Activated CD4-positive, alpha-beta memory T cell treated with anti-CD3 and anti-CD28 coated beads for 36 hours (primary cell): ENCODE data around the gene AMD1. TPM values are rescaled to one million over a fixed set of nuclear protein-coding genes. Genes with fewer than 3 reads are reported as not detected.

ENCODE experiments used
- CTCF ChIA-PET: fragments of 350-600 bp; sonication (Branson Sonifier 250); formaldehyde crosslinking; loops from one replicate; lab custom pipeline; 2021; ENCODE audit warnings: antibody characterized with exemption, inconsistent platforms; lab: Charles Lee
- POLR2A ChIA-PET: fragments of 350-600 bp; sonication (Branson Sonifier 250); formaldehyde crosslinking; loops from one replicate; lab custom pipeline; 2021; ENCODE audit warnings: antibody characterized with exemption; lab: Charles Lee
- DNase-seq: peaks from one replicate; pipeline ENCODE4 v3.0.0-alpha.2; 2020
- H3K27ac Mint-ChIP-seq: one replicate; pipeline ENCODE4 v1.8.0; 2021; ENCODE audit warnings: mixed read lengths
- H3K27me3 Mint-ChIP-seq: one replicate; pipeline ENCODE4 v1.8.0; 2021; ENCODE audit warnings: mixed read lengths
- H3K36me3 Mint-ChIP-seq: one replicate; pipeline ENCODE4 v1.8.0; 2021; ENCODE audit warnings: mixed read lengths
- H3K4me1 Mint-ChIP-seq: one replicate; pipeline ENCODE4 v1.8.0; 2021; ENCODE audit warnings: low read depth, mixed read lengths
- H3K4me3 Mint-ChIP-seq: one replicate; pipeline ENCODE4 v1.8.0; 2021; ENCODE audit warnings: mild to moderate bottlenecking, mixed read lengths
- H3K9me3 Mint-ChIP-seq: one replicate; pipeline ENCODE4 v1.8.0; 2021; ENCODE audit warnings: mixed read lengths
- intact Hi-C: fragments of 100-400 bp; cut with micrococcal nuclease; formaldehyde crosslinking; loops from one replicate; pipeline ENCODE4 v1.15.1; 2023
- total RNA-seq, 2 experiments: library from RNA; stranded (reverse); gene quantifications; one replicate each; pipeline ENCODE4 v1.2.3, GENCODE V29; 2021

The AMD1 gene
- total RNA-seq, 2 experiments from 2014 or later, result 79.1 to 84.3 TPM

- DNase-seq, result peak; percentile 46
- Mint-ChIP-seq H3K27me3 (no peaks in the 10 kb centered on the region), H3K9me3 (no peaks in the 10 kb centered on the region), H3K36me3 (peaks cover 16% of the 10 kb centered on the region), H3K27ac (peak overlapping the region; percentile 76), H3K4me1 (peaks cover 64% of the 10 kb centered on the region), H3K4me3 (peak overlapping the region; percentile 74)
- intact Hi-C loops, result loop anchor here (1.0 to 5.0 kb wide), 3 partner anchors 65 to 352 kb away; no protein-coding TSS in a partner anchor
- ChIA-PET POLR2A (interaction anchor here (1.2 to 7.7 kb wide), 3 partner anchors 11 to 79 kb away, joined by 3 to 250 read pairs (median 4); partner anchors contain the start of genes CDK19 and GTF3C6), CTCF (interaction anchor here (0.6 to 5.2 kb wide), 15 partner anchors 8 to 1244 kb away, joined by 3 to 46 read pairs (median 3); no protein-coding TSS in a partner anchor)
Measured at GRCh38 chr6:110878751-110879522, 4.4 kb downstream of the AMD1 start.

GRCh38 chr6:110880651-110881050 is 6.1 kb downstream of the AMD1 start:
- intact Hi-C loops, result no loop called here
- peak overlapping the region; percentile 26 for H3K4me3 Mint-ChIP-seq
- no peaks in the 10 kb centered on the region for H3K9me3 Mint-ChIP-seq
- peaks cover 15% of the 10 kb centered on the region for H3K36me3 Mint-ChIP-seq
- ChIA-PET POLR2A (no interaction called here), CTCF (interaction anchor here (0.7 to 5.2 kb wide), 2 partner anchors 43 to 198 kb away, joined by 4 to 46 read pairs; no protein-coding TSS in a partner anchor)
- peaks cover 81% of the 10 kb centered on the region for H3K4me1 Mint-ChIP-seq
- H3K27ac Mint-ChIP-seq, result no peak overlapping the region
- DNase-seq, result no peak
- no peaks in the 10 kb centered on the region for H3K27me3 Mint-ChIP-seq

GRCh38 chr6:110881546-110882273 is 7.1 kb downstream of the AMD1 start:
- intact Hi-C loops, result no loop called here
- ChIA-PET CTCF (interaction anchor here (0.9 to 2.5 kb wide), 5 partner anchors 8 to 353 kb away, joined by 3 to 13 read pairs (median 4); no protein-coding TSS in a partner anchor), POLR2A (interaction anchor here (0.7 to 1.3 kb wide), 3 partner anchors 9 to 66 kb away, joined by 4 to 6 read pairs (median 4); partner anchors contain the start of gene CDK19)
- H3K36me3 Mint-ChIP-seq, result peaks cover 16% of the 10 kb centered on the region
- DNase-seq, result no peak
- peaks cover 88% of the 10 kb centered on the region for H3K4me1 Mint-ChIP-seq
- H3K27ac Mint-ChIP-seq, result no peak overlapping the region
- peak overlapping the region; percentile 2 for H3K4me3 Mint-ChIP-seq
- H3K9me3 Mint-ChIP-seq, result no peaks in the 10 kb centered on the region
- H3K27me3 Mint-ChIP-seq, result no peaks in the 10 kb centered on the region

- DNase-seq, result no peak
- no peaks in the 10 kb centered on the region for H3K9me3 Mint-ChIP-seq
- peak overlapping the region; percentile 2 for H3K4me3 Mint-ChIP-seq
- no peak overlapping the region for H3K27ac Mint-ChIP-seq
- H3K4me1 Mint-ChIP-seq, result peaks cover 88% of the 10 kb centered on the region
- H3K27me3 Mint-ChIP-seq, result no peaks in the 10 kb centered on the region
- peaks cover 16% of the 10 kb centered on the region for H3K36me3 Mint-ChIP-seq
- POLR2A ChIA-PET, result interaction anchor here (0.6 to 1.6 kb wide), 4 partner anchors 8 to 67 kb away, joined by 3 to 6 read pairs (median 4); partner anchors contain the start of gene CDK19
- intact Hi-C loops, result no loop called here
- CTCF ChIA-PET, result interaction anchor here (0.9 to 2.5 kb wide), 5 partner anchors 9 to 354 kb away, joined by 3 to 13 read pairs (median 4); no protein-coding TSS in a partner anchor
Measured at GRCh38 chr6:110882274-110882619, 7.7 kb downstream of the AMD1 start.

GRCh38 chr6:110882824-110883554 is 8.4 kb downstream of the AMD1 start:
- Mint-ChIP-seq H3K36me3 (peaks cover 16% of the 10 kb centered on the region), H3K9me3 (no peaks in the 10 kb centered on the region), H3K4me1 (peaks cover 84% of the 10 kb centered on the region), H3K27ac (peak overlapping the region; percentile 58), H3K27me3 (no peaks in the 10 kb centered on the region), H3K4me3 (no peak overlapping the region)
- intact Hi-C loops, result no loop called here
- ChIA-PET CTCF (interaction anchor here (0.6 to 2.5 kb wide), 6 partner anchors 9 to 355 kb away, joined by 3 to 13 read pairs (median 4); no protein-coding TSS in a partner anchor), POLR2A (interaction anchor here (0.6 to 1.6 kb wide), 3 partner anchors 9 to 68 kb away, joined by 3 to 6 read pairs (median 4); partner anchors contain the start of gene CDK19)
- no peak for DNase-seq

- DNase-seq, result no peak
- H3K9me3 Mint-ChIP-seq, result no peaks in the 10 kb centered on the region
- H3K4me1 Mint-ChIP-seq, result peaks cover 80% of the 10 kb centered on the region
- H3K27me3 Mint-ChIP-seq, result no peaks in the 10 kb centered on the region
- H3K27ac Mint-ChIP-seq, result peak overlapping the region; percentile 65
- no peak overlapping the region for H3K4me3 Mint-ChIP-seq
- CTCF ChIA-PET, result no interaction called here
- POLR2A ChIA-PET, result interaction anchor here (2.1 kb wide), 1 partner anchor 10 kb away, joined by 14 read pairs; the partner anchor contains the start of gene AMD1
- intact Hi-C loops, result no loop called here
- peaks cover 19% of the 10 kb centered on the region for H3K36me3 Mint-ChIP-seq
Measured at GRCh38 chr6:110884321-110884720, 9.7 kb downstream of the AMD1 start.

GRCh38 chr6:110885526-110885925 is 10.9 kb downstream of the AMD1 start:
- H3K27me3 Mint-ChIP-seq, result no peaks in the 10 kb centered on the region
- POLR2A ChIA-PET, result interaction anchor here (1.9 to 2.1 kb wide), 2 partner anchors 9 to 11 kb away, joined by 10 to 14 read pairs; partner anchors contain the start of gene AMD1
- peaks cover 68% of the 10 kb centered on the region for H3K4me1 Mint-ChIP-seq
- H3K36me3 Mint-ChIP-seq, result peaks cover 23% of the 10 kb centered on the region
- intact Hi-C loops, result no loop called here
- H3K27ac Mint-ChIP-seq, result peak overlapping the region; percentile 38
- CTCF ChIA-PET, result interaction anchor here (1.3 to 1.6 kb wide), 2 partner anchors 8 to 64 kb away, joined by 3 read pairs; no protein-coding TSS in a partner anchor
- DNase-seq, result no peak
- H3K4me3 Mint-ChIP-seq, result no peak overlapping the region
- H3K9me3 Mint-ChIP-seq, result no peaks in the 10 kb centered on the region

GRCh38 chr6:110886555-110887167 is 12.1 kb downstream of the AMD1 start:
- DNase-seq, result no peak
- ChIA-PET POLR2A (interaction anchor here (0.7 to 1.9 kb wide), 6 partner anchors 10 to 204 kb away, joined by 3 to 10 read pairs (median 6); partner anchors contain the start of genes AMD1 and CDK19), CTCF (interaction anchor here (1.0 to 1.6 kb wide), 5 partner anchors 8 to 207 kb away, joined by 3 to 8 read pairs (median 3); no protein-coding TSS in a partner anchor)
- Mint-ChIP-seq H3K9me3 (no peaks in the 10 kb centered on the region), H3K36me3 (peaks cover 29% of the 10 kb centered on the region), H3K4me3 (no peak overlapping the region), H3K27ac (peak overlapping the region; percentile 62), H3K27me3 (no peaks in the 10 kb centered on the region), H3K4me1 (peaks cover 60% of the 10 kb centered on the region)
- intact Hi-C loops, result no loop called here

GRCh38 chr6:110890288-110890687 is 15.7 kb downstream of the AMD1 start:
- Mint-ChIP-seq H3K27me3 (no peaks in the 10 kb centered on the region), H3K4me3 (no peak overlapping the region), H3K27ac (no peak overlapping the region), H3K9me3 (no peaks in the 10 kb centered on the region), H3K4me1 (peaks cover 25% of the 10 kb centered on the region), H3K36me3 (peaks cover 47% of the 10 kb centered on the region)
- ChIA-PET CTCF (interaction anchor here (0.6 to 1.3 kb wide), 4 partner anchors 10 to 208 kb away, joined by 3 to 5 read pairs (median 4); no protein-coding TSS in a partner anchor), POLR2A (interaction anchor here (0.7 to 1.6 kb wide), 3 partner anchors 8 to 75 kb away, joined by 3 to 4 read pairs (median 3); partner anchors contain the start of gene CDK19)
- no peak for DNase-seq
- intact Hi-C loops, result no loop called here

- ChIA-PET CTCF (no interaction called here), POLR2A (no interaction called here)
- no peak for DNase-seq
- intact Hi-C loops, result no loop called here
- Mint-ChIP-seq H3K27me3 (no peaks in the 10 kb centered on the region), H3K9me3 (no peaks in the 10 kb centered on the region), H3K4me3 (no peak overlapping the region), H3K36me3 (peaks cover 61% of the 10 kb centered on the region), H3K27ac (no peak overlapping the region), H3K4me1 (no peaks in the 10 kb centered on the region)
Measured at GRCh38 chr6:110895907-110896608, 21.5 kb downstream of the AMD1 start.
